AG09309 (cell line): ENCODE data around the gene BCKDK.

Source experiments
- DNase-seq: peaks from one replicate; pipeline ENCODE4 v3.0.0-alpha.2; 2010; ENCODE audit warnings: low read depth
- H3K4me3 ChIP-seq: 2 replicates; pipeline ENCODE4 v1.5.1; 2011; ENCODE audit warnings: mild to moderate bottlenecking, low read depth, low read length, moderate library complexity; ENCODE audit not compliant: control insufficient read depth
- CTCF ChIP-seq: IDR thresholded peaks from 2 replicates; pipeline ENCODE4 v1.5.1; 2011; ENCODE audit warnings: mild to moderate bottlenecking, low read depth, low read length, inconsistent platforms; ENCODE audit not compliant: insufficient read depth, control insufficient read depth; ENCODE audit errors: missing control alignments

BCKDK gene

DNA sequence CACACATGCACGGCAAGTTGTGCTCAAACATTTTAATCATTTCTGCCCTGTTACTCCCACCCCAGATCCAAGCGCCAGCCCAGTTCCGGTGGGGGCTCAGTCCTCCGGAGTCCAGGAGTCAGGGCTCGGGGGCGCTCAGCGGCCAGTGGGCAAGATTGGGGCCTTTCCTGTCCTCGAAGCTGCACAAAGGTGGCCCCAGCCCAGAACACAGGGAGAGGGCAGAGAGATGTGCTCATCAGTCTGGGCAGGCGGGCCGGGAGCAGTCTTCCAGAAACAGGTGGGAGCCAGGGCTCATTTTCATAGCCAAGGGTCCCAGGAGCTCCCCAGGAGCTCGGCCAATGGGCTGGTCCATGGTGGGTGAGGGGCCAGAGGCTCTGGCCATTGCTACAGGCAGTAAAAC is 23.2 kb downstream of the BCKDK start:
- H3K4me3 ChIP-seq = no peak overlapping the region
- no peak for TF ChIP-seq CTCF
- DNase-seq = no peak

GRCh38 chr16:31131841-31132271 is 23.7 kb downstream of the BCKDK start:
- H3K4me3 ChIP-seq = no peak overlapping the region
- DNase-seq = no peak
- no peak for TF ChIP-seq CTCF

- no peak for TF ChIP-seq CTCF
- no peak for DNase-seq
- no peak overlapping the region for H3K4me3 ChIP-seq
Observed at GRCh38 chr16:31132303-31132979, 24.3 kb downstream of the BCKDK start.

DNA sequence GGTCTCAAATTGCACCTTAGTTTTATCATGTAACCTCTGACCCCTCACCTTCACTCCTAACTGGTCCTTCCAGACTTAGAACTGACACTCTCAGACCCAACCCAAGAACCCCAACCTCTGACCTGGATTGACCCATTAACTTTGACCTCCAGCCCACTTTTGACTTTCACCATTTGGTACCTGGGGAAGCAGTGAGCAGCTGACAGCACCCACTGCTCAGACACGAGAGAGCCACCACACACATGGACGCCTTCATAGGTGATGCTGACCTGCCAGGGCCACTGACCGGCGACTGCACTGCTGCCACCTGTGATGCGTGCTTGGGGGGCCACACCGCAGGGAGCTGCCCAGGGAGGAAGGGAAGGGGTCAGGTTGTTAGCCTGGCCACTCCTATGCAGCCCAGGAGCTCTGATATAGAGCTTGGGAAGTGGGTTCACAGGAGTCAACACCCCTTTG is 24.9 kb downstream of the BCKDK start:
- DNase-seq = no peak
- no peak for TF ChIP-seq CTCF
- H3K4me3 ChIP-seq = no peak overlapping the region

GRCh38 chr16:31134091-31134571 is 25.9 kb downstream of the BCKDK start:
- H3K4me3 ChIP-seq = no peak overlapping the region
- DNase-seq = no peak
- TF ChIP-seq CTCF = no peak

DNA sequence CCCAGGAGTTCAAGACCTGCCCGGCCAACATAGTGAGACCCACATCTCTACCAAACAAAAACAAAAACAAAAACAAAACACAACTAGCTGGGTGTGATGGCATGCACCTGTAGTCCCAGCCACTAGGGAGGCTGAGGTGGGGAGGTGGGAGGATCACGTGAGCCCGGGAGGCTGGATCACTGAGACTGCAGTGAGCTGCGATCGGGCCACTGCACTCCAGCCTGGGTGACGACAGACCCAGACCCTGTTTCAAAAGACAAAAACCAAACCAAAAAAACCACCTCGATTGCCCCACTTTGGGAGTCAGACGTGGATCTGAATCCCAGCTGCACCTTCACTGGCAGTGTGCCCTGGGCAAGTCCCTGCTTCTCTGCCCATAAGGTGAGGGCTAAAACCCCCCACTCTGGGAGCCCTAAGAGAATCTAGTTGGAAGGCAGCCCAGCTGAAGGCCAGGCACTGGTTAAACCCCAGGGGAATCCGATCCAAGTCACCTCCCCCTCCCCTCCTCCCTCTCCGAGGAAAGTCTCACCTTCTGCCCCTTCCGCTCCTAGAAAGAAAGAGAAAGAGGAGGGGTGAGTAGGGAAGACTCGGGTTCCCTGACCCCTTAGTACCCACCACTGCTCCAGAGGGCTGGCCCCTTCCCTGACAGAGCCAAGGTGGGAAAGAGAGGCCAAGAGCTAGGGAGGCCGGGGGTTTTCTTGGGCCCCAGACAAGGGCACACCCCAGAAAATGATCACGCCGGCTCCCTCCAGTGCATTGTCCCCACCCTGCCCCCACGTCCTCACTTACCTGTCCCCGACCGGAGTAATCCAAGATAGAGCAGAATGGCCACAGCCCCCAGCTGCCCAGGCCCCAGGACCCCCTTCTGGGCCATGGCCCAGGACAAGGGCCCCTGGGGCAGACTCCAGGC is 26.7 kb downstream of the BCKDK start:
- H3K4me3 ChIP-seq = no peak overlapping the region
- no peak for DNase-seq
- no peak for TF ChIP-seq CTCF
